ENCODE data around the gene VAV3. TPM values are rescaled to one million over a fixed set of nuclear protein-coding genes. Genes with fewer than 3 reads are reported as not detected.

The VAV3 gene
- total and polyA plus RNA-seq, 10 donors, result 10.5 to 63.0 (median 38.8) TPM

DNA sequence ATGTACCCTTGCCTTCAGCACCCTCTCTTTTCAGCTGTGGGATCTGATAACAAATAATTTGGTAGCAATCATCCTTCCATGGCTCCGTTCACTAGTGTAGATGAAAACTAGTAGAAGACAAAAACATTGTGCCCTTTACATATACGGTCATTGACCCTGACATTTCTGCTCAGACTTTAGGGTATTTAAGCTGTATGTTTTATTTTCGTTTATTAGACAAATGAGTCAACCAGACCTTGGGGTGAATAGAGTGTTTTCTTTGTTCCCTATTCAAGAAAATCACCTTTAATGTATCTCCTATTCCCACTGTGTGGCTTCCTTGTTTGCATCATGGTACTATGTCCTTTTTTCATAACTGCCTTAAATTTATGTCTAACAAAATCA lies 187.3 kb downstream of the VAV3 start:
- Histone ChIP-seq H3K36me3 (peaks cover 0 to 27% (median 0%) of the 10 kb centered on the region in 6 donors), H3K4me1 (peaks cover 7 to 35% (median 13%) of the 10 kb centered on the region in 6 donors), H3K27me3 (replicated peaks in 1 of 7) (no peaks in the 10 kb centered on the region), H3K4me3 (no peak overlapping the region), H3K9me3 (no peaks in the 10 kb centered on the region), H3K27ac (peak overlapping the region in 1 of 8 donors; percentile 23)
- 72 to 90% (median 84%) methylated on average over 3 of the region's 3 CpGs for WGBS, 5 donors
- DNase-seq, result no peak
- TF ChIP-seq POLR2AphosphoS5 (IDR thresholded peaks at IDR 0.05) (no peak), POLR2A (IDR thresholded peaks at IDR 0.05) (no peak)
- TF ChIP-seq, protein P1, sequence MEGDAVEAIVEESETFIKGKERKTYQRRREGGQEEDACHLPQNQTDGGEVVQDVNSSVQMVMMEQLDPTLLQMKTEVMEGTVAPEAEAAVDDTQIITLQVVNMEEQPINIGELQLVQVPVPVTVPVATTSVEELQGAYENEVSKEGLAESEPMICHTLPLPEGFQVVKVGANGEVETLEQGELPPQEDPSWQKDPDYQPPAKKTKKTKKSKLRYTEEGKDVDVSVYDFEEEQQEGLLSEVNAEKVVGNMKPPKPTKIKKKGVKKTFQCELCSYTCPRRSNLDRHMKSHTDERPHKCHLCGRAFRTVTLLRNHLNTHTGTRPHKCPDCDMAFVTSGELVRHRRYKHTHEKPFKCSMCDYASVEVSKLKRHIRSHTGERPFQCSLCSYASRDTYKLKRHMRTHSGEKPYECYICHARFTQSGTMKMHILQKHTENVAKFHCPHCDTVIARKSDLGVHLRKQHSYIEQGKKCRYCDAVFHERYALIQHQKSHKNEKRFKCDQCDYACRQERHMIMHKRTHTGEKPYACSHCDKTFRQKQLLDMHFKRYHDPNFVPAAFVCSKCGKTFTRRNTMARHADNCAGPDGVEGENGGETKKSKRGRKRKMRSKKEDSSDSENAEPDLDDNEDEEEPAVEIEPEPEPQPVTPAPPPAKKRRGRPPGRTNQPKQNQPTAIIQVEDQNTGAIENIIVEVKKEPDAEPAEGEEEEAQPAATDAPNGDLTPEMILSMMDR (IDR thresholded peaks at IDR 0.05 in 8 of 11, conservative IDR thresholded peaks at IDR 0.05 in 3 of 11), result no peak
- intact Hi-C loops (cut with DNase I; ENCODE audit: low total_unique reads), result no loop called here

DNA sequence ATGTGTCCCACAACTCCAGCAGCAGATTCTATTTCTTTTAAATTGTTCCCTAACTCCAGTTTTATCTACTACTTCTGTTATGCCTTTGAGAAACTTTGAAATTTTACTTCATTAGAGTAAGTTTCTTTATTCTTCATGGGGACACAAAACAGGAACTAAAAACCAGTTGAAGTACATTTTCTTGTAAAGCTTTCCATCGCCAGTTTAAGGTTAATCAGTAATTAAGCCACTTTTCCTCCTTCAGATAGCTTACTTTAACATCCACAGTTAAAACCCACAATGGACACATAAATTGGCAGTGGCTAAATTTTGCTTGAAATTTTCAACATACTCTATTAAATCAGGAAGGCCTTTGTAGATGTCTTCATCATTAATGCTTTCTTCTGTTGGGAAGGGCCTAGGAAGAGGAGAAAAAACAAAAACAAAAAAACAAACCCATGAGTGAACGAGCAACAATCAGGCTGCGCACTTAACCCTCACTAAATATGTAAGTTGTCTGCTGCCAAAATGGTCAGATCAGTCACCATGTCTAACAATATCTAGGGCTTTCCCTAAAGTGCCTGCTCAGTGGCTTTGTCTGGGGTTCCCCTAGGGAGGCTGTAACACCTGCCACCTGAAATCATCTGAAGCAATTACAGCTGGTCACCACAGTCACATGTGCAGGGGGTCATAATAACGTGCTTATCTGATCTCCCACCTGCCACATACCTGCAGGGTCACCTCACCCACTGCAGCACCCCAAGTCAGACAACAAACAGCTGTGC lies 187.9 kb downstream of the VAV3 start:
- no peak for DNase-seq
- Histone ChIP-seq H3K4me3 (no peak overlapping the region), H3K36me3 (peaks cover 0 to 33% (median 1%) of the 10 kb centered on the region in 6 donors), H3K27me3 (replicated peaks in 1 of 7) (no peaks in the 10 kb centered on the region), H3K4me1 (peaks cover 1 to 29% (median 7%) of the 10 kb centered on the region in 6 donors), H3K27ac (peak overlapping the region in 1 of 8 donors; percentile 23), H3K9me3 (no peaks in the 10 kb centered on the region)
- intact Hi-C loops (cut with DNase I; ENCODE audit: low total_unique reads), result no loop called here
- TF ChIP-seq POLR2A (IDR thresholded peaks at IDR 0.05) (no peak), POLR2AphosphoS5 (IDR thresholded peaks at IDR 0.05) (no peak)
- TF ChIP-seq, protein P1 (IDR thresholded peaks at IDR 0.05 in 8 of 11, conservative IDR thresholded peaks at IDR 0.05 in 3 of 11), result no peak
- WGBS, 5 donors, result 62 to 76% (median 68%) methylated on average over 4 of the region's 4 CpGs

DNA sequence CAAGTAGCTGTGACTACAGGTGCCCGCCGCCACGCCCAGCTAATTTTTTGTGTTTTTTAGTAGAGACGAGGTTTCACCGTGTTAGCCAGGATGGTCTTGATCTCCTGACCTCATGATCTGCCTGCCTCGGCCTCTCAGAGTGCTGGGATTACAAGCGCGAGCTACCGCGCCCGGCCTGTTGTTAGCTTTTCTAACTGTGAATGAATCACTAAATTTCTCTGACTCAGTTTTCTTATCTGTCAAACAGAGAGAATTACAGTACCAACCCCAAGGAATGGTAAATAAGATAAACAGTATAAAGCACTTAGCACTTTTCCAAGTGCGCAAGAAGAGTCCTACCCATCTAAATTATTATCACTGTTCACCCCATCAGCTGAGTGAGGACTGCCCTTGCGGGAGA lies 193.6 kb downstream of the VAV3 start:
- no peak for DNase-seq
- Histone ChIP-seq H3K9me3 (no peaks in the 10 kb centered on the region), H3K4me1 (peaks cover 0 to 3% (median 0%) of the 10 kb centered on the region in 6 donors), H3K27me3 (replicated peaks in 1 of 7) (no peaks in the 10 kb centered on the region), H3K4me3 (no peak overlapping the region), H3K27ac (no peak overlapping the region), H3K36me3 (peaks cover 0 to 83% (median 17%) of the 10 kb centered on the region in 6 donors)
- TF ChIP-seq POLR2AphosphoS5 (IDR thresholded peaks at IDR 0.05) (no peak), POLR2A (IDR thresholded peaks at IDR 0.05) (no peak)
- TF ChIP-seq, protein P1 (IDR thresholded peaks at IDR 0.05 in 8 of 11, conservative IDR thresholded peaks at IDR 0.05 in 3 of 11), result no peak
- WGBS, 5 donors, result 95 to 98% (median 97%) methylated on average over 13 of the region's 13 CpGs
- intact Hi-C loops (cut with DNase I; ENCODE audit: low total_unique reads), result no loop called here

DNA sequence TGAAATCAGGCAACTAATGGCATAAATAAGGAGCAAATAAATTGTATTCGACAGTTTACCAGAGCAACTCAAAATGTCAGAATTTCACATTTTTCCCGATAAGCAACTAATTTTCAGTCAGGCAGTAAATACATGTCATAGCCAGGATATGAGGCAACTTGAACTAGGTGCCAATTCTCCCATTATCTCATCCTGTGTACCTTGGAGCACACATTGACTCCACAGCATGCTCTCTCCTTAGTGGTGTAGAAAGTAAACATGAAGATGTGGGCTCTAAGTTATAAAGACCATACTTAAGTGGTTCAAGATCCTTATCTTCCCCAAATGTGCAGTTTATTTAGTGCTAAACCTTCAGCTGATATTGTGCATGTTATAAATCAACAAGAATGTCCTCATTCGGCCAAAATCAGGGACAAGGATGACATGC lies 197.8 kb downstream of the VAV3 start:
- Histone ChIP-seq H3K27me3 (replicated peaks in 1 of 7) (no peaks in the 10 kb centered on the region), H3K9me3 (no peaks in the 10 kb centered on the region), H3K36me3 (peaks cover 0 to 100% (median 28%) of the 10 kb centered on the region in 6 donors), H3K4me1 (no peaks in the 10 kb centered on the region), H3K4me3 (no peak overlapping the region), H3K27ac (peak overlapping the region in 5 of 8 donors; percentile 23 to 68 (median 55))
- TF ChIP-seq, protein P1 (IDR thresholded peaks at IDR 0.05 in 8 of 11, conservative IDR thresholded peaks at IDR 0.05 in 3 of 11), result no peak
- TF ChIP-seq POLR2AphosphoS5 (IDR thresholded peaks at IDR 0.05), result peak in 1 of 3 donors; percentile 28
- intact Hi-C loops (cut with DNase I; ENCODE audit: low total_unique reads), result no loop called here
- DNase-seq, result no peak
- 66 to 90% (median 73%) methylated on average over 3 of the region's 3 CpGs for WGBS, 5 donors

Measured in spleen (tissue), 11 donors.